NB4 (cell line): ENCODE measurements around the gene NRBF2.

Experiments
- MAX ChIP-seq: IDR thresholded peaks from 2 replicates; pipeline ENCODE4 v1.6.1; 2011; ENCODE audit warnings: low read depth, low read length
- MYC ChIP-seq: IDR thresholded peaks from 2 replicates; pipeline ENCODE4 v1.6.1; 2011; ENCODE audit warnings: low read depth, low read length
- POLR2A ChIP-seq: IDR thresholded peaks from 2 replicates; pipeline ENCODE4 v1.6.1; 2011; ENCODE audit warnings: mild to moderate bottlenecking; ENCODE audit not compliant: insufficient read length; ENCODE audit errors: extremely low read depth
- TF ChIP-seq, protein P1 (sequence below): IDR thresholded peaks from one replicate; pipeline ENCODE4 v1.5.1; 2012; ENCODE audit warnings: low read depth, low read length

- TF ChIP-seq, protein P1, sequence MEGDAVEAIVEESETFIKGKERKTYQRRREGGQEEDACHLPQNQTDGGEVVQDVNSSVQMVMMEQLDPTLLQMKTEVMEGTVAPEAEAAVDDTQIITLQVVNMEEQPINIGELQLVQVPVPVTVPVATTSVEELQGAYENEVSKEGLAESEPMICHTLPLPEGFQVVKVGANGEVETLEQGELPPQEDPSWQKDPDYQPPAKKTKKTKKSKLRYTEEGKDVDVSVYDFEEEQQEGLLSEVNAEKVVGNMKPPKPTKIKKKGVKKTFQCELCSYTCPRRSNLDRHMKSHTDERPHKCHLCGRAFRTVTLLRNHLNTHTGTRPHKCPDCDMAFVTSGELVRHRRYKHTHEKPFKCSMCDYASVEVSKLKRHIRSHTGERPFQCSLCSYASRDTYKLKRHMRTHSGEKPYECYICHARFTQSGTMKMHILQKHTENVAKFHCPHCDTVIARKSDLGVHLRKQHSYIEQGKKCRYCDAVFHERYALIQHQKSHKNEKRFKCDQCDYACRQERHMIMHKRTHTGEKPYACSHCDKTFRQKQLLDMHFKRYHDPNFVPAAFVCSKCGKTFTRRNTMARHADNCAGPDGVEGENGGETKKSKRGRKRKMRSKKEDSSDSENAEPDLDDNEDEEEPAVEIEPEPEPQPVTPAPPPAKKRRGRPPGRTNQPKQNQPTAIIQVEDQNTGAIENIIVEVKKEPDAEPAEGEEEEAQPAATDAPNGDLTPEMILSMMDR = no peak
- TF ChIP-seq POLR2A (no peak), MYC (no peak), MAX (no peak)
These were observed 7.7 kb upstream of the NRBF2 start for GRCh38 chr10:63125459-63125858.
